Ovary (tissue), 9 donors: ENCODE results near the gene ZHX3. TPM values are rescaled to one million over a fixed set of nuclear protein-coding genes. Genes with fewer than 3 reads are reported as not detected.

Experiments
- DNase-seq, 5 donors: peaks; one replicate each; pipeline ENCODE4 v3.0.0-alpha.2; 2019 to 2020
- H3K27ac ChIP-seq, 2 donors: fragments of 200-600 bp; one replicate each; pipeline versions ENCODE4 v1.5.1 to v1.8.0; 2019 to 2022
- H3K27me3 ChIP-seq: fragments of 200-600 bp; one replicate; pipeline ENCODE4 v1.8.0; 2022
- H3K36me3 ChIP-seq: fragments of 200-600 bp; sonication (generic); one replicate; pipeline ENCODE4 v1.5.1; 2019
- H3K4me1 ChIP-seq: one replicate; pipeline ENCODE4 v1.8.1; 2013; ENCODE audit warnings: mild to moderate bottlenecking, moderate library complexity; ENCODE audit not compliant: insufficient read depth
- H3K4me3 ChIP-seq: fragments of 200-600 bp; sonication (generic); one replicate; pipeline ENCODE4 v1.5.1; 2017
- H3K9me3 ChIP-seq, 2 donors: fragments of 200-600 bp in 1 of 2; sonication (generic) in 1 of 2; one replicate each; pipeline versions ENCODE4 v1.5.1 to v1.8.1; 2013 to 2019; ENCODE audit warnings: mild to moderate bottlenecking in 1 of 2, moderate library complexity in 1 of 2
- CTCF ChIP-seq, 3 donors: fragments of 450-650 bp in 2 of 3; fragments of 200-600 bp in 1 of 3; IDR thresholded peaks; one replicate each; pipeline versions ENCODE4 v1.5.1 to v1.8.0; 2016 to 2022; ENCODE audit warnings: antibody characterized with exemption in 3 of 3, mild to moderate bottlenecking in 1 of 3
- EP300 ChIP-seq: sonication (generic); formaldehyde crosslinking; IDR thresholded peaks from one replicate; pipeline ENCODE4 v1.6.1; 2017; ENCODE audit warnings: antibody characterized with exemption
- POLR2A ChIP-seq: fragments of 450-650 bp; IDR thresholded peaks from one replicate; pipeline ENCODE4 v1.6.1; 2017; ENCODE audit warnings: antibody characterized with exemption, mild to moderate bottlenecking, moderate library complexity
- WGBS, 3 donors: extraction: QIAGEN DNeasy Blood & Tissue Kit in 1 of 3; methylation state at CpG; one replicate each; pipeline versions ENCODE4 v1.1.5 to v1.1.7; 2013 to 2017; 5-methylcytosine and 5-hydroxymethylcytosine counted together
- intact Hi-C, 4 donors: fragments of 100-400 bp; cut with DNase I; formaldehyde crosslinking; loops; one replicate each; pipeline versions ENCODE4 v1.11.0 to v1.15.1; 2022 to 2023
- polyA plus RNA-seq, 2 donors: library from polyadenylated mRNA; stranded (reverse); fragments of 200-250 nt in 1 of 2; fragments of 350-450 nt in 1 of 2; fragmentation: Illumina TruSeq in 1 of 2; extraction: RNeasy Lipid Tissue Mini Kit (QIAGEN cat#74804) in 1 of 2; gene quantifications; one replicate each; pipeline ENCODE4 v1.2.3, GENCODE V29; 2013 to 2014
- total RNA-seq, 7 donors: library from RNA; depleted of rRNA in 2 of 7; stranded (reverse); fragments of >200 nt in 2 of 7; fragmentation: NEBNext Ultra II Directional in 3 of 7; extraction: Animal tissue kit (Norgen Biotek cat#: 25700) in 3 of 7; gene quantifications; one replicate each; pipeline versions ENCODE4 v1.1.0 to v1.2.4, GENCODE V29; 2016 to 2023
- donor health status: DM: no; HTN: no; CAD: no; lungs with moderate emphysema.
- donor health status: DM: no; HTN: no; CAD: no.
- donor health status: Bipolar disorder and iron deficiency.
- donor health status: DM: yes; HTN: yes; CAD: no.
- donor health status: DM: no; HTN: no; CAD: no.
- donor health status: DM: yes; HTN: yes; CAD: no.

The ZHX3 gene
- total and polyA plus RNA-seq, 9 donors, result 17.5 to 72.0 (median 39.6) TPM

GRCh38 chr20:41336711-41337492 lies 19.4 kb upstream of the ZHX3 start:
- no peaks in the 10 kb centered on the region for H3K27me3 ChIP-seq
- DNase-seq, result no peak
- intact Hi-C loops, result loop anchor here (5.0 to 10.0 kb wide), 2 partner anchors 90 to 92 kb away; no protein-coding TSS in a partner anchor
- no peak for TF ChIP-seq CTCF (IDR thresholded peaks at IDR 0.05)
- TF ChIP-seq EP300, result no peak
- no peak for TF ChIP-seq POLR2A
- peaks cover 6% of the 10 kb centered on the region for H3K4me1 ChIP-seq
- H3K36me3 ChIP-seq, result no peaks in the 10 kb centered on the region
- H3K9me3 ChIP-seq, result no peaks in the 10 kb centered on the region
- no peak overlapping the region for H3K27ac ChIP-seq
- 88 to 89% (median 88%) methylated on average over 4 of the region's 4 CpGs for WGBS, 3 donors
- H3K4me3 ChIP-seq, result no peak overlapping the region

- intact Hi-C loops, result loop anchor here (5.0 to 10.0 kb wide), 2 partner anchors 88 to 91 kb away; no protein-coding TSS in a partner anchor
Measured at GRCh38 chr20:41335591-41335990, 18.1 kb upstream of the ZHX3 start.

GRCh38 chr20:41334443-41335421 lies 17.2 kb upstream of the ZHX3 start:
- TF ChIP-seq EP300, result no peak
- no peak for TF ChIP-seq POLR2A
- no peak for TF ChIP-seq CTCF (IDR thresholded peaks at IDR 0.05)
- DNase-seq, result peak in 1 of 5 donors; percentile 30
- H3K36me3 ChIP-seq, result no peaks in the 10 kb centered on the region
- 46 to 61% (median 55%) methylated on average over 15 of the region's 15 CpGs for WGBS, 3 donors
- no peaks in the 10 kb centered on the region for H3K9me3 ChIP-seq
- peak overlapping the region in 1 of 2 donors; percentile 12 for H3K27ac ChIP-seq
- intact Hi-C loops, result loop anchor here (5.0 to 10.0 kb wide), 2 partner anchors 87 to 90 kb away; no protein-coding TSS in a partner anchor
- H3K4me1 ChIP-seq, result peaks cover 7% of the 10 kb centered on the region
- no peak overlapping the region for H3K4me3 ChIP-seq
- no peaks in the 10 kb centered on the region for H3K27me3 ChIP-seq

More at GRCh38 chr20:41335591-41335990, 18.1 kb upstream of the ZHX3 start:
- no peak overlapping the region for H3K27ac ChIP-seq
- peaks cover 5% of the 10 kb centered on the region for H3K4me1 ChIP-seq
- H3K36me3 ChIP-seq, result no peaks in the 10 kb centered on the region
- no peaks in the 10 kb centered on the region for H3K27me3 ChIP-seq
- no peak for DNase-seq
- H3K9me3 ChIP-seq, result no peaks in the 10 kb centered on the region
- TF ChIP-seq POLR2A, result no peak
- no peak for TF ChIP-seq EP300
- no peak for TF ChIP-seq CTCF (IDR thresholded peaks at IDR 0.05)
- 82 to 100% (median 89%) methylated on average over 1 of the region's 1 CpG for WGBS, 3 donors
- no peak overlapping the region for H3K4me3 ChIP-seq

GRCh38 chr20:41334036-41334435 lies 16.5 kb upstream of the ZHX3 start:
- Histone ChIP-seq H3K36me3 (no peaks in the 10 kb centered on the region), H3K27ac (no peak overlapping the region), H3K4me3 (no peak overlapping the region), H3K9me3 (no peaks in the 10 kb centered on the region), H3K27me3 (no peaks in the 10 kb centered on the region), H3K4me1 (peaks cover 9% of the 10 kb centered on the region)
- intact Hi-C loops, result loop anchor here in 3 of 4 donors (10.0 kb wide), 1 partner anchor 89 kb away; no protein-coding TSS in a partner anchor
- 91 to 98% (median 92%) methylated on average over 2 of the region's 2 CpGs for WGBS, 3 donors
- TF ChIP-seq CTCF (IDR thresholded peaks at IDR 0.05), result no peak
- no peak for TF ChIP-seq POLR2A
- TF ChIP-seq EP300, result no peak
- DNase-seq, result no peak
